HL-60 (cell line): ENCODE data around the gene EPOP.
A peak's percentile ranks its signal among the peaks of the same experiment; 100 is the strongest.

Experiments
- DNase-seq, 2 experiments: peaks; one replicate each; pipeline ENCODE4 v3.0.0-alpha.2; 2010 to 2020; ENCODE audit warnings: low read depth in 1 of 2, low spot score in 1 of 2
- H3K27ac ChIP-seq: fragments of 250-450 bp; sonication (Bioruptor Pico); replicated peaks from 2 replicates; pipeline ENCODE4 v1.5.1; 2020; ENCODE audit warnings: mild to moderate bottlenecking, moderate library complexity
- H3K27me3 ChIP-seq: fragments of 250-450 bp; sonication (Bioruptor Pico); 2 replicates; pipeline ENCODE4 v1.5.1; 2021; ENCODE audit warnings: mild to moderate bottlenecking, moderate library complexity; ENCODE audit not compliant: insufficient read depth, poor library complexity, severe bottlenecking
- H3K4me3 ChIP-seq: replicated peaks from 2 replicates; pipeline ENCODE4 v1.5.1; 2011; ENCODE audit warnings: mild to moderate bottlenecking, control low read depth, low read length; ENCODE audit not compliant: insufficient read depth
- CTCF ChIP-seq: IDR thresholded peaks from one replicate; pipeline ENCODE4 v1.5.1; 2011; ENCODE audit warnings: low read length, control low read depth, inconsistent platforms; ENCODE audit not compliant: insufficient read depth
- GABPA ChIP-seq: IDR thresholded peaks from 2 replicates; pipeline ENCODE4 v1.6.1; 2012; ENCODE audit warnings: low read depth
- POLR2AphosphoS5 ChIP-seq: IDR thresholded peaks from 2 replicates; pipeline ENCODE4 v1.6.1; 2012; ENCODE audit warnings: low read depth
- REST ChIP-seq: IDR thresholded peaks from 2 replicates; pipeline ENCODE4 v1.6.1; 2012; ENCODE audit warnings: low read depth; ENCODE audit not compliant: insufficient replicate concordance
- SPI1 ChIP-seq: IDR thresholded peaks from 2 replicates; pipeline ENCODE4 v1.6.1; 2012; ENCODE audit warnings: low read depth, mild to moderate bottlenecking, borderline replicate concordance

EPOP gene

GRCh38 chr17:38658741-38659345, 15.9 kb downstream of the EPOP start:
- peaks cover 6% of the 10 kb centered on the region for H3K27me3 ChIP-seq
- H3K4me3 ChIP-seq: no peak overlapping the region
- H3K27ac ChIP-seq: no peak overlapping the region
- TF ChIP-seq POLR2AphosphoS5 (peak; percentile 39; the same call in 1 of the 2 replicates), CTCF (no peak), REST (no peak), SPI1 (peak; percentile 83), GABPA (no peak)
- DNase-seq: peak in 1 of 2 experiments; percentile 65

- Histone ChIP-seq H3K4me3 (no peak overlapping the region), H3K27ac (no peak overlapping the region), H3K27me3 (peaks cover 6% of the 10 kb centered on the region)
- TF ChIP-seq POLR2AphosphoS5 (no peak), CTCF (no peak), SPI1 (no peak)
- no peak for DNase-seq
Observed at GRCh38 chr17:38657824-38658740, 16.7 kb downstream of the EPOP start.

GRCh38 chr17:38656959-38657823, 17.6 kb downstream of the EPOP start:
- no peak for DNase-seq
- Histone ChIP-seq H3K4me3 (no peak overlapping the region), H3K27me3 (peaks cover 6% of the 10 kb centered on the region)

More at GRCh38 chr17:38656959-38657823, 17.6 kb downstream of the EPOP start:
- no peak overlapping the region for H3K27ac ChIP-seq
- TF ChIP-seq GABPA (no peak), POLR2AphosphoS5 (no peak), CTCF (no peak), REST (no peak), SPI1 (no peak)
